MG63 (cell line): ENCODE results near the gene DCBLD1. TPM values are rescaled to one million over a fixed set of nuclear protein-coding genes. Genes with fewer than 3 reads are reported as not detected.
A peak's percentile ranks its signal among the peaks of the same experiment; 100 is the strongest.
"Not testable (repeated sequence)": the region's sequence is repeated elsewhere in the genome, so short reads cannot be mapped to it uniquely, and the experiment has no call there.

Experiments used
- DNase-seq: peaks from one replicate; pipeline ENCODE4 v3.0.0-alpha.2; 2020
- H3K27me3 ChIP-seq: fragments of 250-450 bp; sonication (Bioruptor Pico); 2 replicates; pipeline ENCODE4 v1.5.1; 2020; ENCODE audit warnings: mild to moderate bottlenecking, moderate library complexity
- H3K36me3 ChIP-seq: fragments of 250-450 bp; sonication (Bioruptor Pico); 2 replicates; pipeline ENCODE4 v1.5.1; 2020; ENCODE audit warnings: mild to moderate bottlenecking, moderate library complexity
- H3K4me3 ChIP-seq: fragments of 250-450 bp; sonication (Bioruptor Pico); 2 replicates; pipeline ENCODE4 v1.5.1; 2020; ENCODE audit warnings: mild to moderate bottlenecking, moderate library complexity
- H3K9me3 ChIP-seq: fragments of 250-450 bp; sonication (Bioruptor Pico); 2 replicates; pipeline ENCODE4 v1.5.1; 2020; ENCODE audit warnings: mild to moderate bottlenecking, moderate library complexity
- total RNA-seq: library from RNA; depleted of rRNA; stranded (reverse); fragments of >200 nt; shearing (Covaris generic); gene quantifications from 2 replicates; pipeline ENCODE4 v1.2.3, GENCODE V29; 2014; ENCODE audit warnings: low replicate concordance

Gene DCBLD1
- total RNA-seq, 1 experiment from 2014 or later, result 20.9 TPM

GRCh38 chr6:117464700-117465099 is 17.8 kb upstream of the DCBLD1 start:
- Histone ChIP-seq H3K36me3 (no peaks in the 10 kb centered on the region), H3K9me3 (peaks cover 5% of the 10 kb centered on the region; the same call in 1 of the 2 replicates), H3K4me3 (no peak overlapping the region), H3K27me3 (no peaks in the 10 kb centered on the region)
- DNase-seq, result no peak

GRCh38 chr6:117465691-117466090 is 16.8 kb upstream of the DCBLD1 start:
- DNase-seq, result no peak
- H3K27me3 ChIP-seq, result no peaks in the 10 kb centered on the region
- H3K4me3 ChIP-seq, result no peak overlapping the region
- no peaks in the 10 kb centered on the region for H3K36me3 ChIP-seq
- H3K9me3 ChIP-seq, result peaks cover 5% of the 10 kb centered on the region; the same call in 1 of the 2 replicates

- DNase-seq, result no peak
- H3K9me3 ChIP-seq, result peaks cover 5% of the 10 kb centered on the region; the same call in 1 of the 2 replicates
- H3K36me3 ChIP-seq, result no peaks in the 10 kb centered on the region
- no peaks in the 10 kb centered on the region for H3K27me3 ChIP-seq
- no peak overlapping the region for H3K4me3 ChIP-seq
Measured at GRCh38 chr6:117467876-117468275, 14.6 kb upstream of the DCBLD1 start.

- H3K9me3 ChIP-seq, DNase-seq, H3K4me3 ChIP-seq: not testable (repeated sequence)
Measured at GRCh38 chr6:117468527-117468926, 13.9 kb upstream of the DCBLD1 start.

GRCh38 chr6:117469356-117469755 is 13.1 kb upstream of the DCBLD1 start:
- no peaks in the 10 kb centered on the region for H3K27me3 ChIP-seq
- H3K9me3 ChIP-seq, result no peaks in the 10 kb centered on the region
- DNase-seq, result no peak
- no peak overlapping the region for H3K4me3 ChIP-seq
- H3K36me3 ChIP-seq, result no peaks in the 10 kb centered on the region

More at GRCh38 chr6:117468527-117468926, 13.9 kb upstream of the DCBLD1 start:
- not testable (repeated sequence) for H3K36me3 ChIP-seq, H3K27me3 ChIP-seq

GRCh38 chr6:117469791-117470190 is 12.7 kb upstream of the DCBLD1 start:
- Histone ChIP-seq H3K4me3 (no peak overlapping the region), H3K36me3 (no peaks in the 10 kb centered on the region), H3K27me3 (no peaks in the 10 kb centered on the region), H3K9me3 (no peaks in the 10 kb centered on the region)
- DNase-seq, result no peak

- no peak for DNase-seq
- H3K27me3 ChIP-seq, result no peaks in the 10 kb centered on the region
- no peaks in the 10 kb centered on the region for H3K9me3 ChIP-seq
- H3K4me3 ChIP-seq, result no peak overlapping the region
- H3K36me3 ChIP-seq, result no peaks in the 10 kb centered on the region
Measured at GRCh38 chr6:117472667-117473066, 9.8 kb upstream of the DCBLD1 start.

- no peaks in the 10 kb centered on the region for H3K36me3 ChIP-seq
- H3K27me3 ChIP-seq, result no peaks in the 10 kb centered on the region
- no peaks in the 10 kb centered on the region for H3K9me3 ChIP-seq
- DNase-seq, result no peak
- H3K4me3 ChIP-seq, result no peak overlapping the region
Measured at GRCh38 chr6:117473401-117473800, 9.1 kb upstream of the DCBLD1 start.

- H3K4me3 ChIP-seq, result no peak overlapping the region
- H3K9me3 ChIP-seq, result no peaks in the 10 kb centered on the region
- no peaks in the 10 kb centered on the region for H3K27me3 ChIP-seq
- no peaks in the 10 kb centered on the region for H3K36me3 ChIP-seq
- no peak for DNase-seq
Measured at GRCh38 chr6:117477988-117478852, 4.3 kb upstream of the DCBLD1 start.

GRCh38 chr6:117478853-117479231 is 3.6 kb upstream of the DCBLD1 start:
- H3K36me3 ChIP-seq, result no peaks in the 10 kb centered on the region
- no peaks in the 10 kb centered on the region for H3K27me3 ChIP-seq
- H3K4me3 ChIP-seq, result no peak overlapping the region
- no peak for DNase-seq
- H3K9me3 ChIP-seq, result no peaks in the 10 kb centered on the region

- Histone ChIP-seq H3K4me3 (no peak overlapping the region), H3K36me3 (peaks cover 6% of the 10 kb centered on the region), H3K27me3 (no peaks in the 10 kb centered on the region), H3K9me3 (no peaks in the 10 kb centered on the region)
- DNase-seq, result no peak
Measured at GRCh38 chr6:117480651-117481050, 1.8 kb upstream of the DCBLD1 start.

GRCh38 chr6:117481278-117481925 is 1.1 kb upstream of the DCBLD1 start:
- DNase-seq, result no peak
- peaks cover 14% of the 10 kb centered on the region for H3K36me3 ChIP-seq
- H3K27me3 ChIP-seq, result no peaks in the 10 kb centered on the region
- no peaks in the 10 kb centered on the region for H3K9me3 ChIP-seq
- H3K4me3 ChIP-seq, result no peak overlapping the region

- peak overlapping the region; percentile 97 for H3K4me3 ChIP-seq
- peaks cover 19% of the 10 kb centered on the region for H3K36me3 ChIP-seq
- H3K9me3 ChIP-seq, result no peaks in the 10 kb centered on the region
- H3K27me3 ChIP-seq, result no peaks in the 10 kb centered on the region
- DNase-seq, result no peak
Measured at GRCh38 chr6:117481926-117482239, 591 bp upstream of the DCBLD1 start.

GRCh38 chr6:117483004-117483644 is 650 bp downstream of the DCBLD1 start:
- H3K9me3 ChIP-seq, result no peaks in the 10 kb centered on the region
- peaks cover 25% of the 10 kb centered on the region for H3K36me3 ChIP-seq
- H3K27me3 ChIP-seq, result no peaks in the 10 kb centered on the region
- H3K4me3 ChIP-seq, result peak overlapping the region; percentile 97
- DNase-seq, result peak; percentile 66

GRCh38 chr6:117483645-117484016 is 1.2 kb downstream of the DCBLD1 start:
- H3K27me3 ChIP-seq, result no peaks in the 10 kb centered on the region
- DNase-seq, result no peak

GRCh38 chr6:117484052-117484646 is 1.7 kb downstream of the DCBLD1 start:
- Histone ChIP-seq H3K4me3 (peak overlapping the region; percentile 97), H3K36me3 (peaks cover 25% of the 10 kb centered on the region), H3K9me3 (no peaks in the 10 kb centered on the region), H3K27me3 (no peaks in the 10 kb centered on the region)
- no peak for DNase-seq

More at GRCh38 chr6:117483645-117484016, 1.2 kb downstream of the DCBLD1 start:
- H3K4me3 ChIP-seq, result peak overlapping the region; percentile 97
- peaks cover 25% of the 10 kb centered on the region for H3K36me3 ChIP-seq
- no peaks in the 10 kb centered on the region for H3K9me3 ChIP-seq

- no peak for DNase-seq
- H3K9me3 ChIP-seq, result no peaks in the 10 kb centered on the region
- peaks cover 25% of the 10 kb centered on the region for H3K36me3 ChIP-seq
- no peaks in the 10 kb centered on the region for H3K27me3 ChIP-seq
- no peak overlapping the region for H3K4me3 ChIP-seq
Measured at GRCh38 chr6:117485433-117485832, 3.0 kb downstream of the DCBLD1 start.
